ENCODE data around the gene NDUFS2.
"Not testable (repeated sequence)": the region's sequence is repeated elsewhere in the genome, so short reads cannot be mapped to it uniquely, and the experiment has no call there.

NDUFS2 gene

DNA sequence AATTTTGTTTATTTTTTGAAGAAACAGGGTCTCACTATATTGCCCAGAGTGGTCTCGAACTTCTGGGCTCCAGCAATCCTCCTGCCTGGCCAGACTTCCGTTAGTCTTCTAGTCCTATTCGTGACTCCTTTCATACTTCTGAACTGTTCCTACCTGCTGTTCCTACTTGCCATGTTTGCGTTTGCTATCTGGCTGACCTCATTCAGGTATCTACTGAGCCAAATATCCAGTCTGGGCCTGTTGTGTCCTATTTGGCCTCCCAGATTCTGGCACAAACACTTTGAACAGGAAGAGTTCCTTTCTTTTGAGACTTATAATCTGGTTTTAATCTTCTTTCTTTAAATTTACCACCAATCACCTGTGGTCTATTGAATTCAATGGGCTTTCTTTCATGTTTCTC, 42.7 kb downstream of the NDUFS2 start:
- TF ChIP-seq ZNF70 (CRISPR knock-in tag; IDR thresholded peaks at IDR 0.05) (no peak), ZC3H10 (CRISPR knock-in tag; IDR thresholded peaks at IDR 0.05) (no peak), RARB (CRISPR knock-in tag; IDR thresholded peaks at IDR 0.05) (no peak), OSR1 (CRISPR knock-in tag; IDR thresholded peaks at IDR 0.05) (no peak), TOX (CRISPR knock-in tag; IDR thresholded peaks at IDR 0.05; ENCODE audit: borderline replicate concordance) (no peak), ZNF8 (CRISPR knock-in tag; IDR thresholded peaks at IDR 0.05) (no peak)
- TF ChIP-seq, protein P1, sequence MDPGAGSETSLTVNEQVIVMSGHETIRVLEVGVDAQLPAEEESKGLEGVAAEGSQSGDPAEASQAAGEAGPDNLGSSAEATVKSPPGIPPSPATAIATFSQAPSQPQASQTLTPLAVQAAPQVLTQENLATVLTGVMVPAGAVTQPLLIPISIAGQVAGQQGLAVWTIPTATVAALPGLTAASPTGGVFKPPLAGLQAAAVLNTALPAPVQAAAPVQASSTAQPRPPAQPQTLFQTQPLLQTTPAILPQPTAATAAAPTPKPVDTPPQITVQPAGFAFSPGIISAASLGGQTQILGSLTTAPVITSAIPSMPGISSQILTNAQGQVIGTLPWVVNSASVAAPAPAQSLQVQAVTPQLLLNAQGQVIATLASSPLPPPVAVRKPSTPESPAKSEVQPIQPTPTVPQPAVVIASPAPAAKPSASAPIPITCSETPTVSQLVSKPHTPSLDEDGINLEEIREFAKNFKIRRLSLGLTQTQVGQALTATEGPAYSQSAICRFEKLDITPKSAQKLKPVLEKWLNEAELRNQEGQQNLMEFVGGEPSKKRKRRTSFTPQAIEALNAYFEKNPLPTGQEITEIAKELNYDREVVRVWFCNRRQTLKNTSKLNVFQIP (CRISPR knock-in tag; IDR thresholded peaks at IDR 0.05; ENCODE audit: borderline replicate concordance, low read depth), result no peak
- TF ChIP-seq, protein P2, sequence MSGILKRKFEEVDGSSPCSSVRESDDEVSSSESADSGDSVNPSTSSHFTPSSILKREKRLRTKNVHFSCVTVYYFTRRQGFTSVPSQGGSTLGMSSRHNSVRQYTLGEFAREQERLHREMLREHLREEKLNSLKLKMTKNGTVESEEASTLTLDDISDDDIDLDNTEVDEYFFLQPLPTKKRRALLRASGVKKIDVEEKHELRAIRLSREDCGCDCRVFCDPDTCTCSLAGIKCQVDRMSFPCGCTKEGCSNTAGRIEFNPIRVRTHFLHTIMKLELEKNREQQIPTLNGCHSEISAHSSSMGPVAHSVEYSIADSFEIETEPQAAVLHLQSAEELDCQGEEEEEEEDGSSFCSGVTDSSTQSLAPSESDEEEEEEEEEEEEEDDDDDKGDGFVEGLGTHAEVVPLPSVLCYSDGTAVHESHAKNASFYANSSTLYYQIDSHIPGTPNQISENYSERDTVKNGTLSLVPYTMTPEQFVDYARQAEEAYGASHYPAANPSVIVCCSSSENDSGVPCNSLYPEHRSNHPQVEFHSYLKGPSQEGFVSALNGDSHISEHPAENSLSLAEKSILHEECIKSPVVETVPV (CRISPR knock-in tag; IDR thresholded peaks at IDR 0.05), result no peak
- no peak for ATAC-seq

DNA sequence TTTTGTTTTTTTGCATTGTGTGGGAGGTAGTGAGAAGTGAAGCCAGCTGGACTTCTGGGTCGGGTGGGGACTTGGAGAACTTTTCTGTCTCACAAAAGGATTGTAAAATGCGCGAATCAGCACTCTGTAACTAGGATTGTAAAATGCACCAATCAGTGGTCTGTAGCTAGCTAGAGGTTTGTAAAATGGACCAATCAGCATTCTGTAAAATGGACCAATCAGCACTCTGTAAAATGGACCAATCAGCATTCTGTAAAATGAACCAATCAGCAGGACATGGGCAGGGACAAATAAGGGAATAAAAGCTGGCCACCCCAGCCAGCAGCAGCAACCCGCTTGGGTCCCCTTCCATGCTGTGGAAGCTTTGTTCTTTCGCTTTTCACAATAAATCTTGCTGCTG, 47.9 kb downstream of the NDUFS2 start:
- ATAC-seq, result not testable (repeated sequence)

DNA sequence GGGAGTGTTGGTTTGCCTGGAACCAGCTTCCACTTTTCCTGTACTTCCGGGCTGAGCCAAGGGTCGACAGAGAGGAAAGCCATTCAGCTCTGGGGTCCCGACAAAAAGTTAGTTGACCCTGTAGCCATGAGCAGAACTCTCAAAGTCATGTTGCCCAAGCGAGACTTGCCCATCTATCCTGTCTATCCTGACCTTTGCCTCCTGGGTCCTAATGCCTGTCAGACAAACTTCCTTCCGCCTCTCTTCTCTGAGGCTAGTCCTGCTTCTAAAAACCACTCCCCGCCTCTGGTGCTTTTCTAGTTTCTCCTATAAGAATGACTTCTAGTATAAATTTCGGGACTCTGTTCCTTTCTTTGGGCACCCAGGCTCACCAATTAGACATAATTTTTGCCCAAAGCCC, 48.7 kb downstream of the NDUFS2 start:
- TF ChIP-seq, protein P1 (CRISPR knock-in tag; IDR thresholded peaks at IDR 0.05; ENCODE audit: borderline replicate concordance, low read depth), result no peak
- TF ChIP-seq ZC3H10 (CRISPR knock-in tag; IDR thresholded peaks at IDR 0.05) (no peak), ZNF8 (CRISPR knock-in tag; IDR thresholded peaks at IDR 0.05) (no peak), ZNF565 (CRISPR knock-in tag; conservative IDR thresholded peaks at IDR 0.05; ENCODE audit: low read depth) (no peak), TCF4 (CRISPR knock-in tag; IDR thresholded peaks at IDR 0.05; ENCODE audit: borderline replicate concordance) (no peak), BACH2 (CRISPR knock-in tag; IDR thresholded peaks at IDR 0.05; ENCODE audit: borderline replicate concordance) (no peak), SNAI2 (CRISPR knock-in tag; IDR thresholded peaks at IDR 0.05) (no peak), OSR1 (CRISPR knock-in tag; IDR thresholded peaks at IDR 0.05) (no peak), TOX (CRISPR knock-in tag; IDR thresholded peaks at IDR 0.05; ENCODE audit: borderline replicate concordance) (no peak), ARNTL (CRISPR knock-in tag; IDR thresholded peaks at IDR 0.05; ENCODE audit: borderline replicate concordance, low read depth) (no peak)
- TF ChIP-seq, protein P3, sequence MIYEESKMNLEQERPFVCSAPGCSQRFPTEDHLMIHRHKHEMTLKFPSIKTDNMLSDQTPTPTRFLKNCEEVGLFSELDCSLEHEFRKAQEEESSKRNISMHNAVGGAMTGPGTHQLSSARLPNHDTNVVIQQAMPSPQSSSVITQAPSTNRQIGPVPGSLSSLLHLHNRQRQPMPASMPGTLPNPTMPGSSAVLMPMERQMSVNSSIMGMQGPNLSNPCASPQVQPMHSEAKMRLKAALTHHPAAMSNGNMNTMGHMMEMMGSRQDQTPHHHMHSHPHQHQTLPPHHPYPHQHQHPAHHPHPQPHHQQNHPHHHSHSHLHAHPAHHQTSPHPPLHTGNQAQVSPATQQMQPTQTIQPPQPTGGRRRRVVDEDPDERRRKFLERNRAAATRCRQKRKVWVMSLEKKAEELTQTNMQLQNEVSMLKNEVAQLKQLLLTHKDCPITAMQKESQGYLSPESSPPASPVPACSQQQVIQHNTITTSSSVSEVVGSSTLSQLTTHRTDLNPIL (CRISPR knock-in tag; IDR thresholded peaks at IDR 0.05; ENCODE audit: low read depth), result no peak
- no peak for ATAC-seq

DNA sequence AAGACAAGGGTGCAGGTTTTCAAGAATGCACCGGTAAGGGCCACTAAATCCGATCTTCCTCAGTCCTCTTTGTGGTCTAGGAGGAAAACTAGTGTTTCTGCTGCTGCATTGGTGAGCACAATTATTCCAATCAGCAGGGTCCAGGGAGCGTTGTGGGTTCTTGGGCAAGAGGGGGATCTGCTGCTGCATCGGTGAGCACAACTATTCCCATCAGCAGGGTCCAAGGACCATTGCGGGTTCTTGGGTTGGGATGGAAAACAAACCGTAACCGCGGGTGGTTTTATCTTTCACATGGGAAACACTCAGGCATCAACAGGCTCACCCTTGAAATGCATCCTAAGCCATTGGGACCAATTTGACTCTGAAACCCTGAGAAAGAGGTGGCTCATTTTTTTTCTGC, 49.4 kb downstream of the NDUFS2 start:
- ATAC-seq, result no peak
- no peak for TF ChIP-seq ARNTL (CRISPR knock-in tag; IDR thresholded peaks at IDR 0.05; ENCODE audit: borderline replicate concordance, low read depth)
- TF ChIP-seq, protein P4, sequence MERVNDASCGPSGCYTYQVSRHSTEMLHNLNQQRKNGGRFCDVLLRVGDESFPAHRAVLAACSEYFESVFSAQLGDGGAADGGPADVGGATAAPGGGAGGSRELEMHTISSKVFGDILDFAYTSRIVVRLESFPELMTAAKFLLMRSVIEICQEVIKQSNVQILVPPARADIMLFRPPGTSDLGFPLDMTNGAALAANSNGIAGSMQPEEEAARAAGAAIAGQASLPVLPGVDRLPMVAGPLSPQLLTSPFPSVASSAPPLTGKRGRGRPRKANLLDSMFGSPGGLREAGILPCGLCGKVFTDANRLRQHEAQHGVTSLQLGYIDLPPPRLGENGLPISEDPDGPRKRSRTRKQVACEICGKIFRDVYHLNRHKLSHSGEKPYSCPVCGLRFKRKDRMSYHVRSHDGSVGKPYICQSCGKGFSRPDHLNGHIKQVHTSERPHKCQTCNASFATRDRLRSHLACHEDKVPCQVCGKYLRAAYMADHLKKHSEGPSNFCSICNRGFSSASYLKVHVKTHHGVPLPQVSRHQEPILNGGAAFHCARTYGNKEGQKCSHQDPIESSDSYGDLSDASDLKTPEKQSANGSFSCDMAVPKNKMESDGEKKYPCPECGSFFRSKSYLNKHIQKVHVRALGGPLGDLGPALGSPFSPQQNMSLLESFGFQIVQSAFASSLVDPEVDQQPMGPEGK (CRISPR knock-in tag; IDR thresholded peaks at IDR 0.05; ENCODE audit: borderline replicate concordance), result no peak
- TF ChIP-seq ESRRG (CRISPR knock-in tag; IDR thresholded peaks at IDR 0.05), result no peak
- TF ChIP-seq, protein P1 (CRISPR knock-in tag; IDR thresholded peaks at IDR 0.05; ENCODE audit: borderline replicate concordance, low read depth), result no peak
- TF ChIP-seq, protein P3 (CRISPR knock-in tag; IDR thresholded peaks at IDR 0.05; ENCODE audit: low read depth), result no peak
- TF ChIP-seq, protein P5, sequence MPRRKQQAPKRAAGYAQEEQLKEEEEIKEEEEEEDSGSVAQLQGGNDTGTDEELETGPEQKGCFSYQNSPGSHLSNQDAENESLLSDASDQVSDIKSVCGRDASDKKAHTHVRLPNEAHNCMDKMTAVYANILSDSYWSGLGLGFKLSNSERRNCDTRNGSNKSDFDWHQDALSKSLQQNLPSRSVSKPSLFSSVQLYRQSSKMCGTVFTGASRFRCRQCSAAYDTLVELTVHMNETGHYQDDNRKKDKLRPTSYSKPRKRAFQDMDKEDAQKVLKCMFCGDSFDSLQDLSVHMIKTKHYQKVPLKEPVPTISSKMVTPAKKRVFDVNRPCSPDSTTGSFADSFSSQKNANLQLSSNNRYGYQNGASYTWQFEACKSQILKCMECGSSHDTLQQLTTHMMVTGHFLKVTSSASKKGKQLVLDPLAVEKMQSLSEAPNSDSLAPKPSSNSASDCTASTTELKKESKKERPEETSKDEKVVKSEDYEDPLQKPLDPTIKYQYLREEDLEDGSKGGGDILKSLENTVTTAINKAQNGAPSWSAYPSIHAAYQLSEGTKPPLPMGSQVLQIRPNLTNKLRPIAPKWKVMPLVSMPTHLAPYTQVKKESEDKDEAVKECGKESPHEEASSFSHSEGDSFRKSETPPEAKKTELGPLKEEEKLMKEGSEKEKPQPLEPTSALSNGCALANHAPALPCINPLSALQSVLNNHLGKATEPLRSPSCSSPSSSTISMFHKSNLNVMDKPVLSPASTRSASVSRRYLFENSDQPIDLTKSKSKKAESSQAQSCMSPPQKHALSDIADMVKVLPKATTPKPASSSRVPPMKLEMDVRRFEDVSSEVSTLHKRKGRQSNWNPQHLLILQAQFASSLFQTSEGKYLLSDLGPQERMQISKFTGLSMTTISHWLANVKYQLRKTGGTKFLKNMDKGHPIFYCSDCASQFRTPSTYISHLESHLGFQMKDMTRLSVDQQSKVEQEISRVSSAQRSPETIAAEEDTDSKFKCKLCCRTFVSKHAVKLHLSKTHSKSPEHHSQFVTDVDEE (CRISPR knock-in tag; IDR thresholded peaks at IDR 0.05), result no peak
- no peak for TF ChIP-seq BACH2 (CRISPR knock-in tag; IDR thresholded peaks at IDR 0.05; ENCODE audit: borderline replicate concordance)
- TF ChIP-seq ZC3H10 (CRISPR knock-in tag; IDR thresholded peaks at IDR 0.05), result no peak
- no peak for TF ChIP-seq ISL1 (CRISPR knock-in tag; IDR thresholded peaks at IDR 0.05)
- TF ChIP-seq TCF4 (CRISPR knock-in tag; IDR thresholded peaks at IDR 0.05; ENCODE audit: borderline replicate concordance), result no peak
- TF ChIP-seq, protein P2 (CRISPR knock-in tag; IDR thresholded peaks at IDR 0.05), result no peak
- TF ChIP-seq SNAI2 (CRISPR knock-in tag; IDR thresholded peaks at IDR 0.05), result no peak

Measured in SK-N-SH treated with all-trans-retinoic acid at 6 μM for 48 hours (cell line).